HepG2 (cell line): ENCODE data around the gene PSMA3. TPM values are rescaled to one million over a fixed set of nuclear protein-coding genes. Genes with fewer than 3 reads are reported as not detected.

Experiments used
- CEBPG ChIP-seq: IDR thresholded peaks from 2 replicates; pipeline ENCODE4 v1.6.1; 2016
- GZF1 ChIP-seq: sonication (generic); formaldehyde crosslinking; IDR thresholded peaks from 2 replicates; pipeline ENCODE4 v1.5.1; 2020; ENCODE audit warnings: mild to moderate bottlenecking, missing genetic modification reagents
- KLF12 ChIP-seq: sonication (generic); formaldehyde crosslinking; IDR thresholded peaks from 2 replicates; pipeline ENCODE4 v1.4.0; 2020; ENCODE audit warnings: missing genetic modification reagents, borderline replicate concordance
- KLF15 ChIP-seq: sonication (generic); formaldehyde crosslinking; IDR thresholded peaks from 2 replicates; pipeline ENCODE4 v1.8.1; 2023; ENCODE audit warnings: borderline replicate concordance, mild to moderate bottlenecking, inconsistent platforms, missing genetic modification reagents, mixed read lengths
- KLF9 ChIP-seq: IDR thresholded peaks from 2 replicates; pipeline ENCODE4 v1.6.1; 2016; ENCODE audit warnings: low read depth
- MED1 ChIP-seq: sonication (generic); formaldehyde crosslinking; IDR thresholded peaks from 2 replicates; pipeline ENCODE4 v1.4.0; 2020; ENCODE audit warnings: missing genetic modification reagents
- MIER3 ChIP-seq: IDR thresholded peaks from 2 replicates; pipeline ENCODE4 v1.6.1; 2016; ENCODE audit warnings: missing compliant biosample characterization, borderline replicate concordance
- NR2F1 ChIP-seq, 2 experiments: fragments of 450-650 bp in 1 of 2; formaldehyde crosslinking in 1 of 2; IDR thresholded peaks; 2 replicates each; pipeline versions ENCODE4 v1.5.0 to v1.6.1; 2016 to 2020; ENCODE audit warnings: mild to moderate bottlenecking in 1 of 2, missing compliant biosample characterization in 1 of 2, missing genetic modification reagents in 1 of 2, moderate library complexity in 1 of 2
- PHB2 ChIP-seq: fragments of 450-650 bp; IDR thresholded peaks from 2 replicates; pipeline ENCODE4 v1.6.1; 2018; ENCODE audit not compliant: partially characterized antibody
- REPIN1 ChIP-seq: sonication (generic); formaldehyde crosslinking; IDR thresholded peaks from 2 replicates; pipeline ENCODE4 v1.8.0; 2022; ENCODE audit warnings: missing genetic modification reagents, low read depth, mild to moderate bottlenecking, borderline replicate concordance
- THAP9 ChIP-seq: sonication (generic); formaldehyde crosslinking; IDR thresholded peaks from 2 replicates; pipeline ENCODE4; 2020; ENCODE audit warnings: missing genetic modification reagents, mild to moderate bottlenecking, borderline replicate concordance
- ZEB1 ChIP-seq: IDR thresholded peaks from 2 replicates; pipeline ENCODE4 v1.6.1; 2012; ENCODE audit warnings: mild to moderate bottlenecking, low read depth, inconsistent platforms; ENCODE audit not compliant: insufficient replicate concordance
- ZNF225 ChIP-seq: sonication (generic); formaldehyde crosslinking; IDR thresholded peaks from 2 replicates; pipeline ENCODE4 v1.4.0; 2020; ENCODE audit warnings: mild to moderate bottlenecking, missing genetic modification reagents
- ZNF598 ChIP-seq: sonication (generic); formaldehyde crosslinking; IDR thresholded peaks from 2 replicates; pipeline ENCODE4 v1.5.1; 2020; ENCODE audit warnings: mild to moderate bottlenecking, missing genetic modification reagents, borderline replicate concordance
- ZNF646 ChIP-seq: sonication (generic); formaldehyde crosslinking; IDR thresholded peaks from 2 replicates; pipeline ENCODE4 v1.9.0; 2021; ENCODE audit warnings: mild to moderate bottlenecking, missing genetic modification reagents
- polyA plus RNA-seq, 8 experiments: library from polyadenylated mRNA; depleted of rRNA in 3 of 8; stranded (reverse) in 7 of 8; unstranded in 1 of 8; fragments of >200 nt; fragmentation: Illumina TruSeq in 4 of 8; extraction: Trizol in 4 of 8; gene quantifications; 2 replicates each; pipeline versions ENCODE4 v1.2.1 to v1.2.3, GENCODE V29; 2011 to 2016; ENCODE audit warnings: low read depth in 4 of 8, missing spikeins in 1 of 8, mixed read lengths in 1 of 8; ENCODE audit not compliant: insufficient read depth in 1 of 8
- total RNA-seq, 5 experiments: library from RNA; depleted of rRNA; stranded (reverse); fragments of >200 nt; fragmentation: Illumina TruSeq; extraction: Trizol; gene quantifications; 2 replicates each; pipeline ENCODE4 v1.2.3, GENCODE V29; 2016; ENCODE audit warnings: low read depth in 1 of 5
- TF ChIP-seq, protein P1 (sequence below): IDR thresholded peaks from 2 replicates; pipeline ENCODE4 v1.6.1; 2016; ENCODE audit warnings: missing biosample characterization, missing genetic modification reagents, low read depth
- TF ChIP-seq, protein P2 (sequence below): sonication (generic); formaldehyde crosslinking; IDR thresholded peaks from 2 replicates; pipeline ENCODE4 v1.8.0; 2022; ENCODE audit warnings: mild to moderate bottlenecking, missing genetic modification reagents
- TF ChIP-seq, protein P3 (sequence below): sonication (generic); formaldehyde crosslinking; IDR thresholded peaks from 2 replicates; pipeline ENCODE4 v1.4.0; 2020; ENCODE audit warnings: mild to moderate bottlenecking, missing genetic modification reagents

Gene PSMA3
- total and polyA plus RNA-seq, 2 of the 13 experiments (the other 11 are each of a cell fraction or from before 2014, with no cell fraction given) = 232 to 275 TPM

DNA sequence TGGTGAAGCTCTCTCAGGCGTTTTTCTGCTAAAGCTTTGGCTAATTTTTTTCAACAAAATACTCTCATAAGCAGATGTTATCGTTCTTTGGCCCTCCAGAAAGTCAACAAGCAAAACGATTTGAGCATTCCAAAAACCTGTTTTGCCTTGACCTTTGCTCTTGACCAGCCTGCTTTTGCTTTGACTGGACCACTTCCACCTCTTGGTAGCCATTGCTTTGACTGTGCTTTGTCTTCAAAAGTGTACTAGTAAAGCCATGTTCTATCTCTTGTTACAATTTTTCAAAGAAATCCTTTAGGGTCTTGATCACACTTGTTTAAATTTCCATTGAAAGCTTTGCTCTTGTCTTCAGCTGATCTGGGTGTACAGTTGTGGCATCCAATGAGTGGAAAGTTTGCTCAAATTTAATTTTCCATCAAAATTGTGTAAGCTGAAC, 43.0 kb downstream of the PSMA3 start (continued):
- TF ChIP-seq THAP9 (CRISPR knock-in tag) = no peak
- peak; percentile 90 for TF ChIP-seq MED1 (CRISPR knock-in tag)
- TF ChIP-seq REPIN1 (CRISPR knock-in tag) = peak; percentile 49; the same call in 1 of the 2 replicates
- no peak for TF ChIP-seq GZF1 (CRISPR knock-in tag)
- TF ChIP-seq KLF9 (CRISPR knock-in tag) = no peak
- TF ChIP-seq, protein P1, sequence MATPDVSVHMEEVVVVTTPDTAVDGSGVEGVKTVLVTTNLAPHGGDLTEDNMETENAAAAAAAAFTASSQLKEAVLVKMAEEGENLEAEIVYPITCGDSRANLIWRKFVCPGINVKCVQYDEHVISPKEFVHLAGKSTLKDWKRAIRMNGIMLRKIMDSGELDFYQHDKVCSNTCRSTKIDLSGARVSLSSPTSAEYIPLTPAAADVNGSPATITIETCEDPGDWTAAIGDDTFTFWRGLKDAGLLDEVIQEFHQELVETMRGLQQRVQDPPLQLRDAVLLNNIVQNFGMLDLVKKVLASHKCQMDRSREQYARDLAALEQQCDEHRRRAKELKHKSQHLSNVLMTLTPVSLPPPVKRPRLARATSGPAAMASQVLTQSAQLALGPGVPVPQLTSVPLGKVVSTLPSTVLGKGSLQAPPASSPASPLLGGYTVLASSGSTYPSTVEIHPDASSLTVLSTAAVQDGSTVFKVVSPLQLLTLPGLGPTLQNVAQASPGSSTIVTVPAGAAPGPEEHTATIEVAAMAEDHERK (CRISPR knock-in tag) = no peak
- no peak for TF ChIP-seq CEBPG (CRISPR knock-in tag)
- TF ChIP-seq, protein P2, sequence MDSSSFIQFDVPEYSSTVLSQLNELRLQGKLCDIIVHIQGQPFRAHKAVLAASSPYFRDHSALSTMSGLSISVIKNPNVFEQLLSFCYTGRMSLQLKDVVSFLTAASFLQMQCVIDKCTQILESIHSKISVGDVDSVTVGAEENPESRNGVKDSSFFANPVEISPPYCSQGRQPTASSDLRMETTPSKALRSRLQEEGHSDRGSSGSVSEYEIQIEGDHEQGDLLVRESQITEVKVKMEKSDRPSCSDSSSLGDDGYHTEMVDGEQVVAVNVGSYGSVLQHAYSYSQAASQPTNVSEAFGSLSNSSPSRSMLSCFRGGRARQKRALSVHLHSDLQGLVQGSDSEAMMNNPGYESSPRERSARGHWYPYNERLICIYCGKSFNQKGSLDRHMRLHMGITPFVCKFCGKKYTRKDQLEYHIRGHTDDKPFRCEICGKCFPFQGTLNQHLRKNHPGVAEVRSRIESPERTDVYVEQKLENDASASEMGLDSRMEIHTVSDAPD (CRISPR knock-in tag) = peak; percentile 88
- TF ChIP-seq MIER3 (CRISPR knock-in tag) = peak; percentile 54; the same call in 1 of the 2 replicates
- TF ChIP-seq, protein P3, sequence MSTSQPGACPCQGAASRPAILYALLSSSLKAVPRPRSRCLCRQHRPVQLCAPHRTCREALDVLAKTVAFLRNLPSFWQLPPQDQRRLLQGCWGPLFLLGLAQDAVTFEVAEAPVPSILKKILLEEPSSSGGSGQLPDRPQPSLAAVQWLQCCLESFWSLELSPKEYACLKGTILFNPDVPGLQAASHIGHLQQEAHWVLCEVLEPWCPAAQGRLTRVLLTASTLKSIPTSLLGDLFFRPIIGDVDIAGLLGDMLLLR (CRISPR knock-in tag) = no peak
- peak; percentile 85 to 94; a peak in 3 of 4 replicates for TF ChIP-seq NR2F1 (CRISPR knock-in tag; IDR thresholded peaks at IDR 0.05)
- TF ChIP-seq ZNF646 (CRISPR knock-in tag) = no peak
- no peak for TF ChIP-seq ZNF225 (CRISPR knock-in tag)
- no peak for TF ChIP-seq ZEB1
- TF ChIP-seq PHB2 = no peak
- no peak for TF ChIP-seq KLF12 (CRISPR knock-in tag)
- TF ChIP-seq KLF15 = no peak
- TF ChIP-seq ZNF598 (CRISPR knock-in tag) = no peak
